ENCODE data around the gene PAM.

DNA sequence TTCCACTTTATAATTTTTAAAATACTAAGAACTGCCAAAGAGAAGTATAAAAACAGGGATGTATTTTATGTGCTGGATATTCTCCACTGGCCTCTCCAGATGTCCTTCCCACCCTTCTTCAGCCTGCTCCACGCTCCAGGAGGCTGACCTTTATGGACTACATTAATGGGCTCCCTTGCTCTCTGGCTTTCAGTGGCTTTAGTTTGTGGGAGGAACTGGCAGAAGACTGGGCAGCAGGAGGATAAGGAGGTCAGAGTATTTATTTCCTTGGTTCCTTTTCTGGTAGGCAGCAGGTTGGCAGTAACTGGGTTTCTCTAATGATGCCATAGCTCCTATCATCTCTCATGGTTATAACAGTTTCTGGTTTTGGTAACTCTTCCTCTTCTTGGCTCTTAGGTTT, 133.9 kb downstream of the PAM start:
- TF ChIP-seq, protein P1, sequence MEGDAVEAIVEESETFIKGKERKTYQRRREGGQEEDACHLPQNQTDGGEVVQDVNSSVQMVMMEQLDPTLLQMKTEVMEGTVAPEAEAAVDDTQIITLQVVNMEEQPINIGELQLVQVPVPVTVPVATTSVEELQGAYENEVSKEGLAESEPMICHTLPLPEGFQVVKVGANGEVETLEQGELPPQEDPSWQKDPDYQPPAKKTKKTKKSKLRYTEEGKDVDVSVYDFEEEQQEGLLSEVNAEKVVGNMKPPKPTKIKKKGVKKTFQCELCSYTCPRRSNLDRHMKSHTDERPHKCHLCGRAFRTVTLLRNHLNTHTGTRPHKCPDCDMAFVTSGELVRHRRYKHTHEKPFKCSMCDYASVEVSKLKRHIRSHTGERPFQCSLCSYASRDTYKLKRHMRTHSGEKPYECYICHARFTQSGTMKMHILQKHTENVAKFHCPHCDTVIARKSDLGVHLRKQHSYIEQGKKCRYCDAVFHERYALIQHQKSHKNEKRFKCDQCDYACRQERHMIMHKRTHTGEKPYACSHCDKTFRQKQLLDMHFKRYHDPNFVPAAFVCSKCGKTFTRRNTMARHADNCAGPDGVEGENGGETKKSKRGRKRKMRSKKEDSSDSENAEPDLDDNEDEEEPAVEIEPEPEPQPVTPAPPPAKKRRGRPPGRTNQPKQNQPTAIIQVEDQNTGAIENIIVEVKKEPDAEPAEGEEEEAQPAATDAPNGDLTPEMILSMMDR (IDR thresholded peaks at IDR 0.05) = no peak
- TF ChIP-seq POLR2A (IDR thresholded peaks at IDR 0.05) = no peak

Measured in heart left ventricle (tissue), 13 donors.